SW480 (cell line): ENCODE data around the gene FAM107B.

Experiments used
- DNase-seq: peaks from one replicate; pipeline ENCODE4 v3.0.0-alpha.2; 2016; ENCODE audit warnings: low spot score

The FAM107B gene

GRCh38 chr10:14533295-14533694, 241.4 kb downstream of the FAM107B start:
- no peak for DNase-seq

GRCh38 chr10:14532473-14533251, 242.0 kb downstream of the FAM107B start:
- DNase-seq, result no peak

GRCh38 chr10:14531974-14532373, 242.7 kb downstream of the FAM107B start:
- DNase-seq, result no peak

- DNase-seq, result no peak
Measured at GRCh38 chr10:14530465-14530864, 244.2 kb downstream of the FAM107B start.

- DNase-seq, result no peak
Measured at GRCh38 chr10:14529351-14529750, 245.3 kb downstream of the FAM107B start.

GRCh38 chr10:14528450-14528849, 246.2 kb downstream of the FAM107B start:
- DNase-seq, result no peak

- no peak for DNase-seq
Measured at GRCh38 chr10:14527915-14528314, 246.8 kb downstream of the FAM107B start.

GRCh38 chr10:14527134-14527844, 247.4 kb downstream of the FAM107B start:
- no peak for DNase-seq

- no peak for DNase-seq
Measured at GRCh38 chr10:14526326-14526725, 248.4 kb downstream of the FAM107B start.

- DNase-seq, result no peak
Measured at GRCh38 chr10:14524691-14525324, 249.9 kb downstream of the FAM107B start.

- no peak for DNase-seq
Measured at GRCh38 chr10:14523286-14523685, 251.4 kb downstream of the FAM107B start.

- DNase-seq, result no peak
Measured at GRCh38 chr10:14519785-14520184, 254.9 kb downstream of the FAM107B start.

- no peak for DNase-seq
Measured at GRCh38 chr10:14518149-14518548, 256.5 kb downstream of the FAM107B start.

- no peak for DNase-seq
Measured at GRCh38 chr10:14513123-14513522, 261.6 kb downstream of the FAM107B start.

GRCh38 chr10:14510346-14510745, 264.4 kb downstream of the FAM107B start:
- no peak for DNase-seq

- no peak for DNase-seq
Measured at GRCh38 chr10:14508725-14509124, 266.0 kb downstream of the FAM107B start.

- no peak for DNase-seq
Measured at GRCh38 chr10:14507781-14508180, 266.9 kb downstream of the FAM107B start.

GRCh38 chr10:14507176-14507575, 267.5 kb downstream of the FAM107B start:
- peak; percentile 60 for DNase-seq

- DNase-seq, result no peak
Measured at GRCh38 chr10:14502431-14502830, 272.3 kb downstream of the FAM107B start.

- no peak for DNase-seq
Measured at GRCh38 chr10:14500172-14500765, 274.4 kb downstream of the FAM107B start.

GRCh38 chr10:14499601-14499904, 275.1 kb downstream of the FAM107B start:
- DNase-seq, result no peak

GRCh38 chr10:14498326-14498725, 276.4 kb downstream of the FAM107B start:
- no peak for DNase-seq

- DNase-seq, result no peak
Measured at GRCh38 chr10:14491811-14492210, 282.9 kb downstream of the FAM107B start.
